NCI-H446 treated with DMSO at 0.1 percent for 48 hours (cell line): ENCODE data around the gene PPWD1.
A peak's percentile ranks its signal among the peaks of the same experiment; 100 is the strongest.
"Not testable (repeated sequence)": the region's sequence is repeated elsewhere in the genome, so short reads cannot be mapped to it uniquely, and the experiment has no call there.

ENCODE experiments used
- DNase-seq: peaks from one replicate; lab custom pipeline; 2025; lab: John Stamatoyannopoulos, UW

PPWD1 gene

GRCh38 chr5:65562731-65563701 is at the start of gene PPWD1, which contains the start of gene CENPK:
Gene PPWD1 (plus strand): TSS chr5:65563296. CDS start chr5:65563311, 15 bp downstream.
Gene CENPK (minus strand): TSS chr5:65563168. CDS start chr5:65554907, 8,261 bp downstream.
- DNase-seq, result peak; percentile 86

DNA sequence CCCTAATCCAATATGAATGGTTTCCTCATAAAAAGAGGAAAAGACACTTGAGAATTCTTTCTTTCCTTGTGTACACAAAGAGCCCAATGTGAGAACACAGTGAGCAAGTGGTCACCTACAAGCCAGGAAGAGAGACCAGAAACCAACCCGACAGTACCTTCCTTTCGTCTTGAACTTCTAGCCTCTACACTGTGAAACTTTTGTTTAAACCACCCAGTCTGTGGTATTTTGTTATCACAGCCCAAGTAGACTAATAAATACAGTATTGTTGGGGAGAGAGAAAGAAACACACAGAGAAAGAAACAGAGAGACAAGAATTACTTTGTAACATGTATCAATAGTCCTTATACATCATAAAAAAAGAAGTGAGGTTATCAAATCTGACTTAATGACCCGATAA is 37.4 kb upstream of the PPWD1 start:
- DNase-seq, result no peak

DNA sequence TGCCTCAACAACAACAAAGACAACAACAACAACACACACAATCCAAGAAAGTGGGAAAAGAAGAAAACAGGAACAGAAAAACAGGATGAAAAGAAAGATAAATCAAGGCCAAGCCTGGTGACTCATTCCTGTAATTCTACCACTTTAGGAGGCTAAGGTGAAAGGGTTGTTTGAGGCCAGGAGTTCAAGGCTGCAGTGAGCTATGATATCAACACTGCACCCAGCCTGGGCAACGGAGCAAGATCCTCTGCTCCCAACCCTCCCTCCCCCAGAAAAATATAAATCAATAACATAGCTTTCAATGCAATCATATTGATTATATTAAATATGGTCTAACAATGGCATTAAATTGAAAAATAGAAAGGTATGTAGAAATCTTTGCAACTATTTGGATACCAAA is 32.2 kb upstream of the PPWD1 start:
- DNase-seq, result no peak

DNA sequence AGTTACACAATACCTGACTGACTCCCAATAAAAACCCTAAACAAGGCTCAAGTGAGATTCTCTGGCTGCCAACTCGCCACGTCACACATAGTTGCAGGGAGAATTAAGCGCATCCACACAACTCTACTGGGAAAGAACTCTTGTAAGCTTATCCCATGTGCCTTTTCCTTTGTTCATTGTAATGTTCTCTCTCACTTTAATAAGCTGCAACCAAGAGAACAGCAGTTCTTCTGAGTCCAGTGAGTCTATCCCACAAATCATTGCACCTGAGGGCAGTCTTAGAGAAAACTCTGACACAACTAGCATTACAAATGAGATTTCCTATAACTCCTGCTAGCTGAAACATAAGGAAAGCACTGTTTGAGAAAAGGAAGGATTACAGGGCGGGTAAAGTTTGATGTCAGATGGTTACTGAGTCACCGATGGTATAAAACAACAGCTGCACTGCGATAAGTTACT is 27.5 kb upstream of the PPWD1 start:
- no peak for DNase-seq

DNA sequence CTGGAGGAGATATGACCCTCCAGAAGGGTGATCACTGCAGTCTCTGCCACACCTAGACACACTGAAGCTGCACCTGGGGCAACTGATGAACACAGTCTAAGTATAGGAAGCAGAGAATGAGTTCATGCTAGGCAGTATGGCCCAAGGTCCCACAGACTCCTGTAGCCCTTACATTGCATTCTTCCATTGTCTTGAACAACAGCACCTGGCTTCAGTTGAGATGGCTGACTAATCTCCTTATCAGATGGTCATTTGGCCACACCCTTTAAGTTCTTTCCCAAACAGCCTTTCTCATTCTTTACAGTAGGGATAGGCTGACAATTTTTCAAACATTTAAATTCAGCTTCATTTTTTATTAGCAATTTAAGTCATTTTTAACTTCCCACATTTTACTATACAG is 23.3 kb upstream of the PPWD1 start:
- DNase-seq, result no peak

GRCh38 chr5:65544473-65544872 is 18.6 kb upstream of the PPWD1 start:
- no peak for DNase-seq

GRCh38 chr5:65546141-65546540 is 17.0 kb upstream of the PPWD1 start:
- no peak for DNase-seq

GRCh38 chr5:65548281-65548680 is 14.8 kb upstream of the PPWD1 start:
- DNase-seq, result no peak

DNA sequence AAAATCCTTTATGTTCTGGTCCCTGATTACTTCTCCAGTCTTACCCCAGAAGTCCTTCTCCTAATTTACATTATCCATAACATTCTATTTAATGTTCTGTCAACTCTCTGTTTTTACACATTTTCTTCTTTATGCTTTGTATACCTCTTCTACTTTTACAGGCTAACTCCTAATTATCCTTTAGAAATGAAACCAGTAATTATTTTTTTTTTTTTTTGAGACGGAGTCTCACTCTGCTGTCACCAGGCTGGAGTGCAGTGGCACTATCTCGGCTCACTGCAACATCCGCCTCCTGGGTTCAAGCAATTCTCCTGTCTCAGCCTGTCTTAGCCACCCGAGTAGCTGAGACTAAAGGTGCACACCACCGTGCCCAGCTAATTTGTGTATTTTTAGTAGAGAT is 9.2 kb upstream of the PPWD1 start:
- DNase-seq, result no peak

DNA sequence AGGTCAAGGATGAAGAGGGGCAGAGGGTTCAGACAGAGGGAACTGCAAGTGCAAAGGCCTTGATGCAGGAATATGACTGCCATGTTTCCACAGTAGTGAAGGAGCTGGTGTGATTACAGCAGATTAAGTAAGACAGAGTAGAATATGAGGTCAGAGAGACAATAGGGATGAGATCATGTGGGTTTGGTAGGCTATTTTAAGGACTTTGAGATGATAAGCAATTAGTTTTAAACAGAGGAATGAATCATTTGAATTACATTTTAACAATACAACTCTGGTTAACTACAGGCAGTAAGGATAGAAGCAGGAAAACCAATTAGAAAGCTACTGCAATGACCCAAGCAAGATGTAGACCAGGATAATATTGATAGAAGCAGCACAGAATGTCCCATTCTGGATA is 7.8 kb upstream of the PPWD1 start:
- DNase-seq, result no peak

DNA sequence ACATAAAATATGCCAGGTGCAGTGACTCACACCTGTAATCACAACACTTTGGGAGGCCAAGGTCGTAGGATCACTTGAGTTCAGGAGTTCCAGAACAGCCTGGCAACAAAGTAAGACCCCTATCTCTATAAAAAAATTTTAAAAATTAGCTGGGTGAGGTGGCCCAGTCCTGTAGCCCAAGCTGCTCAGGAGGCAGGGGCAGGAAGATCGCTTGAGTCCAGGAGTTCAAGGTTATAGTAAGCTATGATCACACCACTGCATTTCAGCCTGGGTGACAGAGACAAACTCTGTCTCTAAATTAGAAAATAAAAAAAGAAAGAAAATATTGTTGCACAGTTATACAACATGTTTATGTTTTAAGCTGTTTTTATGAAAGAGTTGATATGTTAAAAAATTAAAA is 6.9 kb upstream of the PPWD1 start:
- no peak for DNase-seq

DNA sequence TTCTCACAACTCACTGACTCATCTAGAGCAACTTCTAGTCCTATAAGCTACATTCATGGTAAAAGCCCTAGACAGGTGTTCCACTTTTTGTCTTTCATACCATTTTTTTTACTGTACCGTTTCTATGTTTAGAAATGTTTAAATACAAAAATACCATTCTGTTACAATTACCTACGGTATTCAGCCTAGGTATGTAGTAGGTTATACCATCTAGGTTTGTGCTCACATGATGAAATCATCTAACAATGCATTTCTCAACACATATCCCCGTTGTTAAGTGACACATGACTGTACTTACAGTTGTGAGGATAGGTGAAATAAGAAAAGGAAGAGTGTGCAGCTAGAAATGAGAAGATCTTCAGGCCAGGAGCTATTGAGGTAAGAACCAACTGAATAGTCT is 6.4 kb upstream of the PPWD1 start:
- no peak for DNase-seq

- no peak for DNase-seq
These were observed 681 bp downstream of the PPWD1 start for GRCh38 chr5:65563777-65564176.

GRCh38 chr5:65566505-65566904 is 3.4 kb downstream of the PPWD1 start:
- DNase-seq, result no peak

- DNase-seq, result no peak
These were observed 7.6 kb downstream of the PPWD1 start for GRCh38 chr5:65570598-65571226.

- no peak for DNase-seq
These were observed 14.0 kb downstream of the PPWD1 start for GRCh38 chr5:65577141-65577540.

- no peak for DNase-seq
These were observed 25.6 kb downstream of the PPWD1 start for GRCh38 chr5:65588694-65589093.

DNA sequence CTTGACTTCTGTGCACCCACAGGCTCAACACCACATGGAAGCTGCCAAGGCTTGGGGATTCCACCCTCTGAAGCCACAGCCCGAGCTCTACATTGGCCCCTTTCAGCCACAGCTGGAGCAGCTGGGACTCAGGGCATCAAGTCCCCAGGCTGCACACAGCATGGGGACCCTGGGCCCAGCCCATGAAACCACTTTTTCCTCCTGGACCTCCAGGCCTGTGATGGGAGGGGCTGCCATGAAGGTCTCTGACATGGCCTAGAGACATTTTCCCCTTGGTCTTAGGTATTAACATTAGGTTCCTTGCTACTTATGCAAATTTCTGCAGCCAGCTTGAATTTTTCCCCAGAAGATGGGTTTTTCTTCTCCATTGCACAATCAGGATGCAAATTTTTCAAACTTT is 38.7 kb downstream of the PPWD1 start:
- DNase-seq, result not testable (repeated sequence)

DNA sequence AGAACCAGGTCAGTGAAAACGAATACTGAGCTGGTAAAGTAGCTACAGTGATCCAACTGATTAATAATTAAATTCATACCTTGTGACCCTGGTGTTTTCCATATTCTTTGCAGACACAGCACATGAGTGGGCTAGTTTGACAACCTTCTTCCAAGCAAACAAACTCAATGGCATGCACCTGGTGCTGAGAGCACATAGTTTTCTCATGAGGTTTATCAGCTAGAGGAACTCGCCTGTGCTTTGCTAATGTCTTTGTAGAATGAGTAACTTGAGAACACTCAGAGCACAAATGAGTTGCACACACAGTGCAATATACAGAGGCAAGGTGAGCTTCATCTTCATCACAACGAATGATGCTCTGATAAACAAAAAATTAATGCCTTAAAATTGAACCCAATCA is 48.4 kb downstream of the PPWD1 start:
- no peak for DNase-seq

DNA sequence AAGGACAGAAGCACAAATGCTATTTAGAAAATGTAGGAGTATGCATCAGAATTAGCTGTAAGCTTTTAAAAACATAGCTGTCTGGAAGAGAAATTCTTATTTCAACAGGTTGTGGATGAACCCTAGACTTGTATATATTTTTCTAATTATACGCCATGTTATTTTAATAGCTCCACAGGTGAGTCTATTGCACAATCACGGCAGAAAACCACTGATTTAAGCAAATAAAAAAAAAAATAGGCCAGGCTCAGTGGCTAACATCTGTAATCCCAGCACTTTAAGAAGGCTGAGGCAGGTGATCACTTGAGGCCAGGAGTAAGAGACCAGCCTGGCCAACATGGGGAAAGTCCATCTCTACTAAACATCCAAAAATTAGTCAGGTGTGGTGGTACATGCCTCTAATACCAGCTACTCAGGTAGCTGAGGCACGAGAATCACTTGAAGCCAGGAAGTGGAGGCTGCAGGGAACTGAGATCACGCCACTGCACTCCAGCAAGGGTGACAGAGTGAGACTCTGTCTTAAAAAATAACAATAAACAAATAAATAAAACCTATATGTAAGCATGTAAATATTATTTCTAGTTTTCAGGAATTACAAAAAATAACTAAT is 49.3 kb downstream of the PPWD1 start:
- DNase-seq, result no peak

DNA sequence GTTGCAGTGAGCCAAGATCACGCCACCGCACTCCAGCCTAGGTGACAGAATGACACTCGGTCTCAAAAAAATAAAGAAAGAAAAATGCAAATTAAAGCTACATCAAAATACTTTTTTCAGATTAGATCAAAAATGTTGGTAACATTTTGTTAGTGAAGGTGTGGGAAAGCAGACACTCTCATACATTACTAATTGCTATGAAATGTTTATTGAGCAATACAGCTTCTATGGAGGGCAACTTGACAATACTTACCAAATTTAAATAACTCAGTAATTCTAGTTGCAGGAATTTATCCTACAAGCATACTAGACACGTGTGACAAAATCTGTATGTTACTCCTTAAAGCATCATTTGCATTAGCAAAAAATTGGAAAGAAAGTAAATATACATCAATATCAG is 56.9 kb downstream of the PPWD1 start:
- DNase-seq, result no peak

GRCh38 chr5:65621961-65622360 is 58.9 kb downstream of the PPWD1 start:
- DNase-seq, result not testable (repeated sequence)

- DNase-seq, result no peak
These were observed 60.4 kb downstream of the PPWD1 start for GRCh38 chr5:65623482-65623881.
